ENCODE measurements around the gene MATCAP1. TPM values are rescaled to one million over a fixed set of nuclear protein-coding genes. Genes with fewer than 3 reads are reported as not detected.

MATCAP1 gene
- total RNA-seq, 1 experiment from 2014 or later, result 51.2 TPM

DNA sequence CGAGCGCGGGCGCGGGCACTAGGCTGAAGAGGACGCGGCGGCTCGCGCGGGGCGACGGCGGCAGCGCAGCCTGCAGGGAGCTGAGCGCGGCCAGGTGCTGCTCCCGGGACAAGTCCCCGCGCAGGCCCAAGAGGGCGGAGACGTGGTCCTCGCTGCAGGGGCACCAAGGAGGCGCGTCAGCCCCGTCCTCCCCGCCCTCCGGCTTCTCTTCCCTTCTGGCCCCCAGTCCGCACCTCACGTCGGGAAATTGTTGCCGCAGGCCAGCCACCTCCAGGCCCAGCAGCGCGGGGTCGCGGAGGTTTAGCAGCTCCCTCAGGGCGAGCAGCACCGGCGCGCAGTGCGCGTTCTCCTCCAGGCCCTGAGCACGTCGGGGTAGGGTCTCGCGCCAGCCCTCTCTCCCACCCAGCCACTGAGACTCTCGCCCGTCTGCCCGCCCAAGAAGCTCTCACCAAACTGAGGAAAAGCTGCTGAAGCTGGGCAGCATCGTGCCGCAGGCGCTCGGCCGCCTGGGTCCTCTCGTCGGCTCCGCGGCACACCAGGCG lies 761 bp upstream of the MATCAP1 start:
- no peak overlapping the region for H3K9ac ChIP-seq (ENCODE audit: extremely low read depth, insufficient read length, low read length)
- no peak overlapping the region for H2BK15ac ChIP-seq (ENCODE audit: low read depth, low read length)
- H3K27ac Mint-ChIP-seq, result no peak overlapping the region
- H3K27me3 Mint-ChIP-seq (ENCODE audit: low read depth), result peaks cover 29% of the 10 kb centered on the region
- H3K4ac ChIP-seq (ENCODE audit: low read depth, low read length), result no peak overlapping the region
- TF ChIP-seq, protein P1, sequence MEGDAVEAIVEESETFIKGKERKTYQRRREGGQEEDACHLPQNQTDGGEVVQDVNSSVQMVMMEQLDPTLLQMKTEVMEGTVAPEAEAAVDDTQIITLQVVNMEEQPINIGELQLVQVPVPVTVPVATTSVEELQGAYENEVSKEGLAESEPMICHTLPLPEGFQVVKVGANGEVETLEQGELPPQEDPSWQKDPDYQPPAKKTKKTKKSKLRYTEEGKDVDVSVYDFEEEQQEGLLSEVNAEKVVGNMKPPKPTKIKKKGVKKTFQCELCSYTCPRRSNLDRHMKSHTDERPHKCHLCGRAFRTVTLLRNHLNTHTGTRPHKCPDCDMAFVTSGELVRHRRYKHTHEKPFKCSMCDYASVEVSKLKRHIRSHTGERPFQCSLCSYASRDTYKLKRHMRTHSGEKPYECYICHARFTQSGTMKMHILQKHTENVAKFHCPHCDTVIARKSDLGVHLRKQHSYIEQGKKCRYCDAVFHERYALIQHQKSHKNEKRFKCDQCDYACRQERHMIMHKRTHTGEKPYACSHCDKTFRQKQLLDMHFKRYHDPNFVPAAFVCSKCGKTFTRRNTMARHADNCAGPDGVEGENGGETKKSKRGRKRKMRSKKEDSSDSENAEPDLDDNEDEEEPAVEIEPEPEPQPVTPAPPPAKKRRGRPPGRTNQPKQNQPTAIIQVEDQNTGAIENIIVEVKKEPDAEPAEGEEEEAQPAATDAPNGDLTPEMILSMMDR (conservative IDR thresholded peaks at IDR 0.05), result no peak
- H3K14ac ChIP-seq (ENCODE audit: insufficient read depth, low read length), result no peak overlapping the region
- no peaks in the 10 kb centered on the region; a peak in 1 of 5 replicates for H3K9me3 Mint-ChIP-seq
- DNase-seq, result no peak
- no peaks in the 10 kb centered on the region for H3K79me2 ChIP-seq (ENCODE audit: insufficient read depth, low read length)
- no peak overlapping the region for H3K18ac ChIP-seq (ENCODE audit: insufficient read length, low read depth, low read length)
- H3K4me1 Mint-ChIP-seq, result peaks cover 12 to 14% of the 10 kb centered on the region in 2 experiments
- H3K4me3 Mint-ChIP-seq, result peak overlapping the region; percentile 63 to 73; a peak in 4 of 5 replicates
- no peak overlapping the region for H3K27ac ChIP-seq (ENCODE audit: insufficient read length, low read depth, low read length)
- H3K23ac ChIP-seq (ENCODE audit: insufficient read length, low read depth, low read length), result no peak overlapping the region
- H3K56ac ChIP-seq (ENCODE audit: insufficient read length, low read depth, low read length), result no peak overlapping the region
- no peaks in the 10 kb centered on the region for H4K20me1 ChIP-seq (ENCODE audit: control insufficient read depth, insufficient read depth, insufficient read length)
- no peak overlapping the region for H4K91ac ChIP-seq (ENCODE audit: insufficient read length, low read depth, low read length)
- H3K4me1 ChIP-seq (ENCODE audit: insufficient read depth, low read length), result peaks cover 6% of the 10 kb centered on the region; the same call in 1 of the 2 replicates
- no peak overlapping the region for H2BK120ac ChIP-seq (ENCODE audit: low read depth, low read length, poor library complexity, severe bottlenecking)
- no peak overlapping the region for H3T11ph ChIP-seq (ENCODE audit: low read length)
- no peak overlapping the region for H2BK20ac ChIP-seq (ENCODE audit: low read depth, low read length, poor library complexity, severe bottlenecking)
- H3K79me1 ChIP-seq (ENCODE audit: insufficient read depth, low read depth, low read length, poor library complexity, severe bottlenecking), result no peaks in the 10 kb centered on the region
- peaks cover 4% of the 10 kb centered on the region; the same call in 1 of the 2 replicates for H3K27me3 ChIP-seq (ENCODE audit: insufficient read depth, low read length)
- no peak overlapping the region for H2BK12ac ChIP-seq (ENCODE audit: insufficient read length, low read depth, low read length)
- no peaks in the 10 kb centered on the region for H3K36me3 Mint-ChIP-seq (ENCODE audit: insufficient read depth in 1 of 3, low read depth in 3 of 3)
- H3K9me3 ChIP-seq (ENCODE audit: control insufficient read depth, low read depth, low read length), result no peaks in the 10 kb centered on the region
- no peak overlapping the region for H4K8ac ChIP-seq (replicated peaks; ENCODE audit: insufficient read length, low read depth, low read length)
- H2BK5ac ChIP-seq (ENCODE audit: insufficient read length, low read length), result no peak overlapping the region
- H3K23me2 ChIP-seq (ENCODE audit: insufficient read length, low read depth, low read length, poor library complexity, severe bottlenecking), result peaks cover 12% of the 10 kb centered on the region
- H4K5ac ChIP-seq (ENCODE audit: insufficient read length, low read depth, low read length), result no peak overlapping the region
- H2AK5ac ChIP-seq (ENCODE audit: insufficient read length, low read length), result no peak overlapping the region
- no CpG with 5 or more reads among the region's 59 CpGs for WGBS (ENCODE audit: extremely low coverage, insufficient read length, low lambda C conversion rate)
- no peak overlapping the region for H2AFZ ChIP-seq (ENCODE audit: low read length)
- H3K4me2 ChIP-seq (ENCODE audit: insufficient read depth, insufficient read length, low read length), result peak overlapping the region; percentile 72

All from H9 (cell line).